ENCODE results near the gene ITGA8. TPM values are rescaled to one million over a fixed set of nuclear protein-coding genes. Genes with fewer than 3 reads are reported as not detected.

ITGA8 gene
- total and polyA plus RNA-seq, 2 of the 4 experiments (the other 2 are of a cell fraction): under 0.01 to 0.02 TPM

DNA sequence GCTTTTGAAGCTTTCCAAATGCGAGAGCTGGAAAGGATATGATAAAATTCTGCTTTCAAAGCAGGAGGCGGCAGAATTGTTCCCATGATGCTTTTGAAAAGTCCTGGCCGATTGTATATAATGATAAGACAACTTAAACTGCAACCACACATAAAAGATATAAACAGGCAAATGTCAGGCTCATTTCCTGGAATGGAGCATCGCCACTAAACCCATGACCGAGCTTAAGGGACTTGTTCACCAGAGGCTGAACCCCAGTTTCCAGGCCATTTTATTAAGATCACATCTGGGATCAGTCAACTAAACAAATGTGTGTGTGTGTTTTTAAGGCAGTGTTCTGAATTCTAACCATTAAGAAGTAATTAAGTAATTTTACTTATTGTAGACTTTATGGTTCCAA, 131.6 kb downstream of the ITGA8 start:
- H3K27me3 ChIP-seq (ENCODE audit: control insufficient read depth, insufficient read depth, low read length): no peaks in the 10 kb centered on the region
- H3K9me3 ChIP-seq (ENCODE audit: control insufficient read depth, insufficient read depth, low read length): no peaks in the 10 kb centered on the region
- H3K23ac ChIP-seq (ENCODE audit: low read depth, low read length): no peak overlapping the region
- dilution Hi-C loops (cut with HindIII; ENCODE audit: low sequenced_read_pairs, unreplicated experiment): no loop called here
- ChIA-PET CTCF (interaction anchor here (1.0 to 1.2 kb wide), 3 partner anchors 9 to 129 kb away, joined by 3 read pairs; no protein-coding TSS in a partner anchor), POLR2A (ENCODE audit: unreplicated experiment) (no interaction called here)
- no peak overlapping the region for H3K4me2 ChIP-seq (ENCODE audit: low read depth, low read length)
- no peaks in the 10 kb centered on the region for H3K79me1 ChIP-seq (ENCODE audit: low read depth in 1 of 2, low read length in 2 of 2)
- H4K91ac ChIP-seq (ENCODE audit: insufficient read depth, low read depth, low read length): peak overlapping the region; percentile 66; the same call in 1 of the 2 replicates
- H4K8ac ChIP-seq (ENCODE audit: low read depth in 2 of 2, low read length in 2 of 2): peak overlapping the region in 1 of 2 experiments; percentile 66; a peak in 1 of 4 replicates
- H2AFZ ChIP-seq (replicated peaks; ENCODE audit: low read length, poor library complexity): no peak overlapping the region
- no peaks in the 10 kb centered on the region for H3K9me1 ChIP-seq (ENCODE audit: insufficient read depth, low read length)
- peak overlapping the region; percentile 42; the same call in 1 of the 2 replicates for H3K4ac ChIP-seq (ENCODE audit: low read depth, low read length)
- no peak for DNase-seq
- peak overlapping the region; percentile 94; the same call in 1 of the 3 replicates for H2BK15ac ChIP-seq (ENCODE audit: low read depth, low read length)
- H4K20me1 ChIP-seq (ENCODE audit: insufficient read depth, low read length): no peaks in the 10 kb centered on the region
- no peak overlapping the region for H3K27ac ChIP-seq (ENCODE audit: insufficient read depth, low read length)
- peak overlapping the region; percentile 69; the same call in 1 of the 2 replicates for H2AK5ac ChIP-seq (ENCODE audit: low read depth, low read length)
- no peak overlapping the region for H3K4me3 ChIP-seq (ENCODE audit: insufficient read depth, low read depth, low read length)
- in situ Hi-C loops (cut with MboI; ENCODE audit: low sequenced_read_pairs): no loop called here
- H3K56ac ChIP-seq (ENCODE audit: extremely low read depth, insufficient read depth, low read length): no peak overlapping the region
- no peak overlapping the region for H2AK9ac ChIP-seq (replicated peaks; ENCODE audit: low read depth, low read length, poor library complexity)
- H4K5ac ChIP-seq (ENCODE audit: low read depth, low read length): no peak overlapping the region; the same call in 1 of the 2 replicates
- no peaks in the 10 kb centered on the region for H3K36me3 ChIP-seq (ENCODE audit: control insufficient read depth, insufficient read depth, low read length)
- H3K14ac ChIP-seq (replicated peaks; ENCODE audit: low read depth, low read length): no peak overlapping the region
- whole genome bisulfite sequencing, 2 experiments (ENCODE audit: extremely low coverage in 2 of 2, insufficient read length in 1 of 2): no CpG with 5 or more reads among the region's 5 CpGs
- peaks cover 2% of the 10 kb centered on the region; the same call in 1 of the 2 replicates for H3K4me1 ChIP-seq (ENCODE audit: control insufficient read depth, insufficient read depth, low read length)
- intact Hi-C loops (cut with micrococcal nuclease): no loop called here
- H2BK5ac ChIP-seq (ENCODE audit: low read depth, low read length, poor library complexity, severe bottlenecking): no peak overlapping the region
- peak overlapping the region; percentile 69 for H2BK120ac ChIP-seq (ENCODE audit: low read depth, low read length)
- BruUV-seq (replicated peaks): no TSS peak
- no peak overlapping the region for H3K9ac ChIP-seq (ENCODE audit: low read depth, low read length)
- no peak for TF ChIP-seq RAD21 (IDR thresholded peaks at IDR 0.05; ENCODE audit: low read length)
- TF ChIP-seq, protein P1, sequence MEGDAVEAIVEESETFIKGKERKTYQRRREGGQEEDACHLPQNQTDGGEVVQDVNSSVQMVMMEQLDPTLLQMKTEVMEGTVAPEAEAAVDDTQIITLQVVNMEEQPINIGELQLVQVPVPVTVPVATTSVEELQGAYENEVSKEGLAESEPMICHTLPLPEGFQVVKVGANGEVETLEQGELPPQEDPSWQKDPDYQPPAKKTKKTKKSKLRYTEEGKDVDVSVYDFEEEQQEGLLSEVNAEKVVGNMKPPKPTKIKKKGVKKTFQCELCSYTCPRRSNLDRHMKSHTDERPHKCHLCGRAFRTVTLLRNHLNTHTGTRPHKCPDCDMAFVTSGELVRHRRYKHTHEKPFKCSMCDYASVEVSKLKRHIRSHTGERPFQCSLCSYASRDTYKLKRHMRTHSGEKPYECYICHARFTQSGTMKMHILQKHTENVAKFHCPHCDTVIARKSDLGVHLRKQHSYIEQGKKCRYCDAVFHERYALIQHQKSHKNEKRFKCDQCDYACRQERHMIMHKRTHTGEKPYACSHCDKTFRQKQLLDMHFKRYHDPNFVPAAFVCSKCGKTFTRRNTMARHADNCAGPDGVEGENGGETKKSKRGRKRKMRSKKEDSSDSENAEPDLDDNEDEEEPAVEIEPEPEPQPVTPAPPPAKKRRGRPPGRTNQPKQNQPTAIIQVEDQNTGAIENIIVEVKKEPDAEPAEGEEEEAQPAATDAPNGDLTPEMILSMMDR (conservative IDR thresholded peaks at IDR 0.05; ENCODE audit: low read depth, low read length): no peak
- no peak for TF ChIP-seq MXI1 (IDR thresholded peaks at IDR 0.05; ENCODE audit: borderline replicate concordance, low read depth, low read length)
- TF ChIP-seq FOS (IDR thresholded peaks at IDR 0.05; ENCODE audit: low read depth, low read length): no peak
- no peak for TF ChIP-seq ELK1 (IDR thresholded peaks at IDR 0.05; ENCODE audit: borderline replicate concordance, low read depth, low read length)
- no peak for TF ChIP-seq BHLHE40 (IDR thresholded peaks at IDR 0.05; ENCODE audit: low read depth, low read length)
- no peak for TF ChIP-seq MAZ (IDR thresholded peaks at IDR 0.05; ENCODE audit: borderline replicate concordance, low read depth, low read length)
- TF ChIP-seq RCOR1 (IDR thresholded peaks at IDR 0.05; ENCODE audit: insufficient replicate concordance, low read length): no peak
- TF ChIP-seq SMC3 (IDR thresholded peaks at IDR 0.05; ENCODE audit: low read depth, low read length): no peak
- no peak for ATAC-seq (ENCODE audit: low read depth)
- peak overlapping the region; percentile 84 for H2BK20ac ChIP-seq (ENCODE audit: low read depth, low read length)
- no peak overlapping the region; the same call in 1 of the 2 replicates for H3K18ac ChIP-seq (ENCODE audit: low read depth, low read length)
